Keratinocyte (primary cell): ENCODE measurements around the gene KLF1. TPM values are rescaled to one million over a fixed set of nuclear protein-coding genes. Genes with fewer than 3 reads are reported as not detected.

Experiments
- DNase-seq: peaks from one replicate; pipeline ENCODE4 v3.0.0-alpha.2; 2011; ENCODE audit warnings: low read depth, missing footprints, low spot score
- FAIRE-seq: peaks from 2 replicates; lab custom pipeline; 2011; peaks lifted over from hg19 to GRCh38; lab: Jason Lieb, UNC
- H2AFZ ChIP-seq: 2 replicates; pipeline ENCODE4 v1.6.0; 2012; ENCODE audit warnings: low read length, control low read depth, inconsistent platforms; ENCODE audit not compliant: control insufficient read depth
- H3K27ac ChIP-seq: 2 replicates; pipeline ENCODE4 v1.5.1; 2011; ENCODE audit warnings: low read length; ENCODE audit not compliant: control insufficient read depth, insufficient read depth
- H3K27me3 ChIP-seq: 3 replicates; pipeline ENCODE4 v1.6.0; 2011; ENCODE audit warnings: low read length; ENCODE audit not compliant: control insufficient read depth, insufficient read depth; ENCODE audit errors: extremely low read depth
- H3K36me3 ChIP-seq, 2 experiments: 2 replicates in 1 of 2; 3 replicates in 1 of 2; pipeline ENCODE4 v1.5.1; 2011; ENCODE audit warnings: low read length in 2 of 2, mild to moderate bottlenecking in 1 of 2; ENCODE audit not compliant: control insufficient read depth in 2 of 2, insufficient read depth in 2 of 2; ENCODE audit errors: extremely low read depth in 1 of 2
- H3K4me1 ChIP-seq: 3 replicates; pipeline ENCODE4 v1.5.1; 2011; ENCODE audit warnings: low read length; ENCODE audit not compliant: control insufficient read depth, insufficient read depth; ENCODE audit errors: extremely low read depth
- H3K4me2 ChIP-seq: 3 replicates; pipeline ENCODE4 v1.6.0; 2011; ENCODE audit warnings: low read depth, low read length; ENCODE audit not compliant: control insufficient read depth, insufficient read depth; ENCODE audit errors: extremely low read depth
- H3K4me3 ChIP-seq, 3 experiments: fragments of 200-600 bp in 1 of 3; sonication (generic) in 1 of 3; 2 replicates in 2 of 3; 3 replicates in 1 of 3; pipeline ENCODE4 v1.5.1; 2011 to 2016; ENCODE audit warnings: low read length in 3 of 3, mild to moderate bottlenecking in 3 of 3, control low read depth in 2 of 3, inconsistent platforms in 1 of 3, low read depth in 1 of 3, mixed read lengths in 1 of 3, mixed run types in 1 of 3, moderate library complexity in 1 of 3; ENCODE audit not compliant: control insufficient read depth in 2 of 3, insufficient read depth in 2 of 3; ENCODE audit errors: extremely low read depth in 1 of 3
- H3K79me2 ChIP-seq: 2 replicates; pipeline ENCODE4 v1.6.0; 2012; ENCODE audit warnings: low read length; ENCODE audit not compliant: control insufficient read depth, insufficient read depth
- H3K9ac ChIP-seq: 3 replicates; pipeline ENCODE4 v1.6.0; 2011; ENCODE audit warnings: low read length; ENCODE audit not compliant: control insufficient read depth, insufficient read depth; ENCODE audit errors: extremely low read depth
- H3K9me1 ChIP-seq: 3 replicates; pipeline ENCODE4 v1.6.0; 2011; ENCODE audit warnings: low read length; ENCODE audit not compliant: control insufficient read depth, insufficient read depth; ENCODE audit errors: extremely low read depth
- H3K9me3 ChIP-seq: 2 replicates; pipeline ENCODE4 v1.5.1; 2012; ENCODE audit warnings: low read depth, low read length; ENCODE audit not compliant: control insufficient read depth
- H4K20me1 ChIP-seq: 3 replicates; pipeline ENCODE4 v1.6.0; 2011; ENCODE audit warnings: low read length; ENCODE audit not compliant: control insufficient read depth, insufficient read depth; ENCODE audit errors: extremely low read depth
- EZH2 ChIP-seq: IDR thresholded peaks from one replicate; pipeline ENCODE4 v1.6.1; 2012; ENCODE audit warnings: inconsistent platforms, mild to moderate bottlenecking, low read length, moderate library complexity
- dilution Hi-C: fragments of 300-500 bp; cut with MboI; formaldehyde crosslinking; loops from one replicate; pipeline ENCODE4 v1.7.0; 2020; ENCODE audit warnings: low sequenced_read_pairs; ENCODE audit not compliant: extremely low pct_ligation_motif_present
- polyA plus RNA-seq, 5 experiments: library from polyadenylated mRNA; depleted of rRNA in 3 of 5; stranded (reverse) in 3 of 5; stranded (forward) in 1 of 5; unstranded in 1 of 5; fragments of >200 nt; gene quantifications; 1 replicate in 1 of 5; 2 replicates in 3 of 5; 3 replicates in 1 of 5; pipeline versions ENCODE4 v1.2.1 to v1.2.3, GENCODE V29; 2011 to 2012; ENCODE audit warnings: missing spikeins in 2 of 5, low read depth in 1 of 5, low replicate concordance in 1 of 5
- TF ChIP-seq, protein P1 (sequence below), 3 experiments: IDR thresholded peaks in 1 of 3; conservative IDR thresholded peaks in 1 of 3; optimal IDR thresholded peaks in 1 of 3; 2 replicates in 2 of 3; 3 replicates in 1 of 3; pipeline versions ENCODE3 to v1.5.1; 2011; ENCODE audit warnings: low read length in 3 of 3, mild to moderate bottlenecking in 3 of 3, moderate library complexity in 2 of 3, control low read depth in 1 of 3, inconsistent platforms in 1 of 3; ENCODE audit not compliant: insufficient read depth in 2 of 3; ENCODE audit errors: extremely low read depth in 1 of 3

The KLF1 gene
- polyA plus RNA-seq, 1 donor (not counting 4 experiments of a cell fraction or from before 2014, with no cell fraction given): not detected

- FAIRE-seq: no peak
- no peaks in the 10 kb centered on the region for H3K9me1 ChIP-seq
- dilution Hi-C loops: no loop called here
- H3K9ac ChIP-seq: no peak overlapping the region
- no peak overlapping the region for H2AFZ ChIP-seq
- H3K79me2 ChIP-seq: no peaks in the 10 kb centered on the region
- no peak overlapping the region for H3K4me2 ChIP-seq
- H3K36me3 ChIP-seq: no peaks in the 10 kb centered on the region
- H3K27ac ChIP-seq: no peak overlapping the region
- H3K27me3 ChIP-seq: peaks cover 74% of the 10 kb centered on the region
- TF ChIP-seq EZH2: no peak
- TF ChIP-seq, protein P1, sequence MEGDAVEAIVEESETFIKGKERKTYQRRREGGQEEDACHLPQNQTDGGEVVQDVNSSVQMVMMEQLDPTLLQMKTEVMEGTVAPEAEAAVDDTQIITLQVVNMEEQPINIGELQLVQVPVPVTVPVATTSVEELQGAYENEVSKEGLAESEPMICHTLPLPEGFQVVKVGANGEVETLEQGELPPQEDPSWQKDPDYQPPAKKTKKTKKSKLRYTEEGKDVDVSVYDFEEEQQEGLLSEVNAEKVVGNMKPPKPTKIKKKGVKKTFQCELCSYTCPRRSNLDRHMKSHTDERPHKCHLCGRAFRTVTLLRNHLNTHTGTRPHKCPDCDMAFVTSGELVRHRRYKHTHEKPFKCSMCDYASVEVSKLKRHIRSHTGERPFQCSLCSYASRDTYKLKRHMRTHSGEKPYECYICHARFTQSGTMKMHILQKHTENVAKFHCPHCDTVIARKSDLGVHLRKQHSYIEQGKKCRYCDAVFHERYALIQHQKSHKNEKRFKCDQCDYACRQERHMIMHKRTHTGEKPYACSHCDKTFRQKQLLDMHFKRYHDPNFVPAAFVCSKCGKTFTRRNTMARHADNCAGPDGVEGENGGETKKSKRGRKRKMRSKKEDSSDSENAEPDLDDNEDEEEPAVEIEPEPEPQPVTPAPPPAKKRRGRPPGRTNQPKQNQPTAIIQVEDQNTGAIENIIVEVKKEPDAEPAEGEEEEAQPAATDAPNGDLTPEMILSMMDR (optimal IDR thresholded peaks at IDR 0.05 in 1 of 3, IDR thresholded peaks at IDR 0.05 in 1 of 3, conservative IDR thresholded peaks at IDR 0.05 in 1 of 3; ENCODE audit: extremely low read depth in 1 of 3, insufficient read depth in 2 of 3, low read length in 3 of 3): no peak
- H4K20me1 ChIP-seq: no peaks in the 10 kb centered on the region
- DNase-seq: no peak
- no peak overlapping the region for H3K4me3 ChIP-seq
- peaks cover 22% of the 10 kb centered on the region for H3K4me1 ChIP-seq
- no peaks in the 10 kb centered on the region for H3K9me3 ChIP-seq
Observed at GRCh38 chr19:12836529-12836863, 50.5 kb downstream of the KLF1 start.

DNA sequence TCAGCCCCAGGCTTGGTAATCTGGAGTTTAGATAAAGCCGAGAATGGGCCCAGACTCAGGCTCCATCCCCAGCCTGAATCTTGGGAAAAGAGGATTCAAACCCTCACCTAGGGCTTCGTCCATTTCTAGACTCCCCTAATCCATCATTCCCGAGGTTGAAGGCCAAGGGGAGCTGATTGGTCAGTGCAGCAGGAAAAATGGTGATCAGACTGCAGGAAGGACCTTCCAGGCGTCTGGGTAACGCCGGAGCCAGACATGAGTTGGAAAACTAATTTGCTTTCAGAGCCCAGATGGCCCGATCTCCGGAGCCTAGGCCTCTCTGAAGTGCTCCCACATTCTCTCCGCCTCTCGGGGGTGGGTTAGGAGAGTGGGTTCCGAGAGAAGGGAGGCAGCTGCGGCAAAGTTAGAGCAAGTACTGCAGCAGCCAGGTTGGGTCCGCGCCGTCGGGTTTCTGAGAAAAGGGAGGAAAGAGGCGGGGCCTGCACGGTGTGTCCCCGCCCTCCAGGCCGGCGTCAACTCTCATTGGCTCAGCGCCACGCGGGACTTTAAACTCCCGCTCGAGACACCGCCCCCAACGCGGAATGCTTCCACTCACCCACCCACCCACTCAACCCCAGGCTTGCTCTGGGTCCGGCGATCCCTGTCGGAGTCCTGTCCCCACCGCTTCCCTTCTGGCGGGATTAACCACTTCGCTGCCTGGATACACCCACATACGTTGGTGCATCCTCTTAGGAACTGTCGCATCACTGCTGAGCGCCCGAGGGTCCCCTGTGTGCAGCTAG, 51.8 kb downstream of the KLF1 start:
- H3K36me3 ChIP-seq: no peaks in the 10 kb centered on the region
- H3K4me3 ChIP-seq: no peak overlapping the region
- peaks cover 18% of the 10 kb centered on the region for H3K4me1 ChIP-seq
- H3K79me2 ChIP-seq: no peaks in the 10 kb centered on the region
- no peak for DNase-seq
- no peaks in the 10 kb centered on the region for H3K9me1 ChIP-seq
- H3K27me3 ChIP-seq: peaks cover 65% of the 10 kb centered on the region
- H3K4me2 ChIP-seq: no peak overlapping the region
- TF ChIP-seq EZH2: no peak
- TF ChIP-seq, protein P1 (optimal IDR thresholded peaks at IDR 0.05 in 1 of 3, IDR thresholded peaks at IDR 0.05 in 1 of 3, conservative IDR thresholded peaks at IDR 0.05 in 1 of 3; ENCODE audit: extremely low read depth in 1 of 3, insufficient read depth in 2 of 3, low read length in 3 of 3): no peak
- H2AFZ ChIP-seq: no peak overlapping the region
- H3K9ac ChIP-seq: no peak overlapping the region
- FAIRE-seq: no peak
- no peaks in the 10 kb centered on the region for H3K9me3 ChIP-seq
- dilution Hi-C loops: no loop called here
- no peak overlapping the region for H3K27ac ChIP-seq
- no peaks in the 10 kb centered on the region for H4K20me1 ChIP-seq
